Coronary artery (tissue), 2 donors: ENCODE results near the gene B3GAT1.
A peak's percentile ranks its signal among the peaks of the same experiment; 100 is the strongest.

Experiments used
- DNase-seq: peaks from one replicate; pipeline ENCODE4 v3.0.0-alpha.2; 2017; ENCODE audit warnings: low spot score
- H3K27ac ChIP-seq, 2 donors: fragments of 200-600 bp; sonication (generic); one replicate each; pipeline ENCODE4 v1.5.1; 2016 to 2019
- H3K4me3 ChIP-seq: fragments of 200-600 bp; sonication (generic); 2 replicates; pipeline ENCODE4 v1.5.1; 2016; ENCODE audit warnings: mild to moderate bottlenecking, moderate library complexity
- CTCF ChIP-seq: fragments of 200-600 bp; sonication (generic); IDR thresholded peaks from one replicate; pipeline ENCODE4 v1.5.1; 2019; ENCODE audit warnings: antibody characterized with exemption

B3GAT1 gene

GRCh38 chr11:134416726-134417125 lies 4.7 kb upstream of the B3GAT1 start:
- no peak for TF ChIP-seq CTCF

DNA sequence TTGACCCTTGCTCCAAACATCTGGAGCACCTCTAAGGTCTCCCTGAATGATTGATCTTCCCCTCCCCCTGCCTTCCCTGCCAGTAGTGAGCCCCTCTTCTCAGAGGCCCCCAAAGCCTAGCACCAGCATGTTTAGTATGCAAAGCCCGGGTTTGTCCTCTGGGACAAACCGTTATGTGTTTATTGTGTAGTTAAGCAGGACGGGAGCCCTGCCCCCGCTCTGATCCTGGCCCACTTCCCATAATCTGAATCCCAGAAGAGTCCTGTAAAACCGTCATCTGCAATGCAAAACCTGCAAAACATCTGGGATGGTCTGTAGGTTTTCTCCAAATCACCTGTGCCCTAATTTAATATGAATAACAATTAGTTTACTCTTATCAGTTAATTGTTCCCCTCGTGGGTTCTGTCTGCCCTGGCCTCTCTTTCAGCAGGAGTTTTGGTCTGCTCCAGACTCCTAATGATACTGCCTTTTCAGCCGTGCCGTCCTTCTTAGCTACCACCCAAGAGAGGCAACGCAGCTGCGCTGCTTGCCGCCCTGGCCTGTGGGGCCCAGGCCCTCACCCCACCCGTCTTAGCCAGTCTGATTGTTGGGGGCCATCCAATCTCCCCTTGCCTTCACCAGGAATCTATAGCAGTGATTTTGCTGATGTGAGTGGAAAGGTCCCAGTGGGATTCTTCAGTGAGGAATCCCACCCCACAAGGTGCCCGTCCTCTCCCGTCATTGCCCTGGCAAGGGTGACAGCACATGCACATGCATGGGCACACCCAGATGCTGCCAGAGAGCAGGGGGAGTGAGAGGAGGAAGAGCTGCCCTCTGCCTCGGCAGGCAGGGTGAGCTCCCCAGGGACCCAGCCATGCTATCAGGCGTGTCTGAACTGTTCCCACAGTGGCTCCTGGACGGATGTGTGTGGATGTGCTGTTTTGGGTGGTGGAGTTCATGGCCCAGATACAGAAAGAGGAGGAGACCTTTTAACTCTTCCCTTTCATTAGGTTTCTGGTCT lies 3.0 kb upstream of the B3GAT1 start:
- TF ChIP-seq CTCF, result no peak
- no peak for DNase-seq
- H3K27ac ChIP-seq, result no peak overlapping the region
- H3K4me3 ChIP-seq, result no peak overlapping the region

More at GRCh38 chr11:134416726-134417125, 4.7 kb upstream of the B3GAT1 start:
- Histone ChIP-seq H3K4me3 (no peak overlapping the region), H3K27ac (no peak overlapping the region)
- DNase-seq, result no peak

GRCh38 chr11:134413826-134414731 lies 2.0 kb upstream of the B3GAT1 start:
- DNase-seq, result no peak
- Histone ChIP-seq H3K27ac (no peak overlapping the region), H3K4me3 (no peak overlapping the region)
- TF ChIP-seq CTCF, result no peak

GRCh38 chr11:134413043-134413825 lies 1.2 kb upstream of the B3GAT1 start:
- no peak for TF ChIP-seq CTCF
- DNase-seq, result no peak
- Histone ChIP-seq H3K4me3 (peak overlapping the region; percentile 70), H3K27ac (no peak overlapping the region)

DNA sequence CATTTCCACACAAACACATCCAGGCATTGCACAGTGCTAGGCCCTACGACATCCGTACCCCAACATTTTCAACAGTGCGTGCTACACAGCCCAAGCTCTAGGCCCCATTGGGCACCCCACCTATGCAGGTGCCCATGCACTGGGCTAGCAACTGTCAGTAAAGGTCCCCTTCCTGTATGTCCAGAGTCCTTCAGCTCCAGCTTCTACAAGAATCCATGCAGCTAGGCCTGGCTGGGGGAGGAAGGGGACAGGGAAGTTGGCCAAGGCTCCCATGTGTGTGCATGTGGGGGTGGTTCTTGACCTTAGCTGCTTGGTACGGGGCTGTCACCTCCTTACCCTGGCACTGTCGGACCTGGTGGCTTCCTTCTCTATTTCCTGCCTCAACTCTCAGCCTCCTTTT lies 1.3 kb downstream of the B3GAT1 start:
- no peak for DNase-seq
- no peak for TF ChIP-seq CTCF
- Histone ChIP-seq H3K27ac (no peak overlapping the region), H3K4me3 (peak overlapping the region; percentile 70)

DNA sequence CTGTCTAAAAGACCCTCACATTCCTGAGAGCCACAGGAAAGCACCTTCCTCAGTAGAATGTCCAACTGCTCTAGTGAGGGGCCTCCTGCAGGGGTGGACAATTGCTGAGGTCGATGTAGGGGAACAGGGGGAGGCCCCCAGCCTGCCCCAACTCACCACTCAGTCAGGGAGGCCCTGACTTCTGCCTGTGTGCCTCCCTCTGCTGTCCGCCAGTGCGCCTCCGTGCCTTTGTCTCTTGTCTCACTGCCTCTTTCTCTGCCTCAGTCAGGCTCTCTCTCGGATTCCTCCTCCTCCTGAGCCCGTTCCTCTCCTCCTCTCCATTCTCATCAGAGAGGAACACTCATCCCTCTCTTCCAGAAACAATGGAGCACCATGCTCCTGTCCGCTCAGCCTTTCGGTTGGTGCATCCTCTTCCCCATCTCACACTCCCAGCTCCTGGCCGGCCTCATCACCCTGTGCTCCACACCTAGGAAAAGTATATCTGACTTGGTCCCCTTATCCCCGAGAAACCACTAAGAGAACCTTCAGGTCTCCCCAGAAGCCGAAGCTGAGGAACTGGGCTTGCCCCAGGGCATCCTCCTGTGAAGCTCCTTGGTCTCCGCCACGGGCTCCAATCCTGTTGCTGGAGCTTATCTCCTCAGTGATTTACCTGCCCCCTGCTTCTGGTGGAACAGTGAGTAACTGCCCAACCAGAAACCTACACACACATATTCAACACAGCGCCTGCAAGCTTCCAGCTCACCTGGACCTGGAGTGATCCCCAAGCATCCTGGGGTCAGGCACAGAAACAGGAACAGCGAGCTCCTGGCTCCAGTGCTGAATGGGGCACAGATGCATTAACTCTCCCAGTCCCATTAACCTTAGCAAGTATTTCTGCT lies 2.3 kb downstream of the B3GAT1 start:
- no peak overlapping the region for H3K4me3 ChIP-seq
- DNase-seq, result no peak
- no peak overlapping the region for H3K27ac ChIP-seq
- TF ChIP-seq CTCF, result no peak
